Liver (tissue), 9 donors: ENCODE results near the gene GPD1L. TPM values are rescaled to one million over a fixed set of nuclear protein-coding genes. Genes with fewer than 3 reads are reported as not detected.

Source experiments
- DNase-seq: peaks from one replicate; pipeline ENCODE4 v3.0.0-alpha.2; 2017; ENCODE audit warnings: low spot score
- H3K27ac ChIP-seq, 2 donors: one replicate each; pipeline ENCODE4 v1.7.0; 2013; ENCODE audit warnings: inconsistent platforms in 2 of 2, low read length in 2 of 2, control low read depth in 1 of 2, low read depth in 1 of 2, mild to moderate bottlenecking in 1 of 2
- H3K27me3 ChIP-seq, 4 donors: one replicate each; pipeline versions ENCODE4 v1.6.1 to v1.7.0; 2013; ENCODE audit warnings: low read length in 3 of 4, inconsistent platforms in 1 of 4, mild to moderate bottlenecking in 1 of 4, moderate library complexity in 1 of 4; ENCODE audit not compliant: control insufficient read depth in 4 of 4, insufficient read depth in 4 of 4
- H3K36me3 ChIP-seq, 4 donors: one replicate each; pipeline versions ENCODE4 v1.6.1 to v1.7.0; 2013; ENCODE audit warnings: low read length in 3 of 4, mild to moderate bottlenecking in 3 of 4, low read depth in 1 of 4, moderate library complexity in 1 of 4; ENCODE audit not compliant: control insufficient read depth in 4 of 4, insufficient read depth in 3 of 4
- H3K4me1 ChIP-seq, 4 donors: one replicate each; pipeline versions ENCODE4 v1.6.1 to v1.7.0; 2013; ENCODE audit warnings: low read length in 3 of 4, mild to moderate bottlenecking in 3 of 4, moderate library complexity in 1 of 4; ENCODE audit not compliant: control insufficient read depth in 4 of 4, insufficient read depth in 4 of 4
- H3K4me3 ChIP-seq, 3 donors: one replicate each; pipeline versions ENCODE4 v1.6.1 to v1.7.0; 2013; ENCODE audit warnings: low read length in 3 of 3, control low read depth in 1 of 3, low read depth in 1 of 3, mild to moderate bottlenecking in 1 of 3
- H3K9ac ChIP-seq, 2 donors: one replicate each; pipeline ENCODE4 v1.7.0; 2013; ENCODE audit warnings: low read length in 2 of 2, mild to moderate bottlenecking in 2 of 2, moderate library complexity in 2 of 2, control low read depth in 1 of 2, low read depth in 1 of 2
- H3K9me3 ChIP-seq, 4 donors: one replicate each; pipeline versions ENCODE4 v1.6.1 to v1.7.0; 2013; ENCODE audit warnings: low read length in 3 of 4; ENCODE audit not compliant: control insufficient read depth in 4 of 4
- CTCF ChIP-seq: fragments of 150-350 bp; IDR thresholded peaks from 2 replicates; pipeline ENCODE4 v1.5.1; 2017; ENCODE audit warnings: improper control_type of control experiment, low read depth, low read length; ENCODE audit not compliant: missing input control
- EGR1 ChIP-seq, 2 donors: IDR thresholded peaks; 2 replicates each; pipeline ENCODE4 v1.6.1; 2016 to 2018; ENCODE audit warnings: antibody characterized with exemption in 2 of 2, low read depth in 2 of 2
- FOXA1 ChIP-seq: IDR thresholded peaks from 2 replicates; pipeline ENCODE4 v1.6.1; 2016; ENCODE audit warnings: antibody characterized with exemption
- FOXA2 ChIP-seq: IDR thresholded peaks from 2 replicates; pipeline ENCODE4 v1.6.1; 2016; ENCODE audit warnings: antibody characterized with exemption
- GABPA ChIP-seq, 2 donors: IDR thresholded peaks in 1 of 2; conservative IDR thresholded peaks in 1 of 2; 2 replicates each; pipeline ENCODE4 v1.6.1; 2016; ENCODE audit warnings: antibody characterized with exemption in 2 of 2, mild to moderate bottlenecking in 1 of 2, moderate library complexity in 1 of 2
- HNF4A ChIP-seq, 2 donors: conservative IDR thresholded peaks; 2 replicates each; pipeline ENCODE4 v1.6.1; 2016; ENCODE audit warnings: antibody characterized with exemption in 2 of 2, mild to moderate bottlenecking in 2 of 2
- HNF4G ChIP-seq: IDR thresholded peaks from 2 replicates; pipeline ENCODE4 v1.6.1; 2016; ENCODE audit warnings: antibody characterized with exemption
- JUND ChIP-seq, 2 donors: IDR thresholded peaks; 2 replicates each; pipeline ENCODE4 v1.6.1; 2016; ENCODE audit warnings: antibody characterized with exemption in 2 of 2
- NR2F2 ChIP-seq: IDR thresholded peaks from 2 replicates; pipeline ENCODE4 v1.6.1; 2016; ENCODE audit warnings: antibody characterized with exemption
- RAD21 ChIP-seq, 2 donors: IDR thresholded peaks; 2 replicates each; pipeline ENCODE4 v1.6.1; 2016; ENCODE audit warnings: antibody characterized with exemption in 2 of 2, mild to moderate bottlenecking in 2 of 2
- REST ChIP-seq: IDR thresholded peaks from 2 replicates; pipeline ENCODE4 v1.6.1; 2016; ENCODE audit warnings: antibody characterized with exemption, mild to moderate bottlenecking
- RXRA ChIP-seq, 2 donors: IDR thresholded peaks; 2 replicates each; pipeline ENCODE4 v1.6.1; 2017 to 2018; ENCODE audit warnings: antibody characterized with exemption in 2 of 2, mild to moderate bottlenecking in 1 of 2
- SP1 ChIP-seq: IDR thresholded peaks from 2 replicates; pipeline ENCODE4 v1.6.1; 2018; ENCODE audit warnings: antibody characterized with exemption, mild to moderate bottlenecking
- TAF1 ChIP-seq: conservative IDR thresholded peaks from 2 replicates; pipeline ENCODE4 v1.6.1; 2016; ENCODE audit warnings: antibody characterized with exemption, mild to moderate bottlenecking
- ZBTB33 ChIP-seq: IDR thresholded peaks from 2 replicates; pipeline ENCODE4 v1.6.1; 2016; ENCODE audit warnings: antibody characterized with exemption
- WGBS: extraction: QIAGEN DNeasy Blood & Tissue Kit; methylation state at CpG from one replicate; pipeline ENCODE4 v1.1.7; 2013; 5-methylcytosine and 5-hydroxymethylcytosine counted together
- polyA plus RNA-seq, 2 donors: library from polyadenylated mRNA; stranded (reverse) in 1 of 2; unstranded in 1 of 2; fragments of 200-250 nt in 1 of 2; fragments of >200 nt in 1 of 2; fragmentation: Nextera tagmentation in 1 of 2; extraction: Ambion mirVana in 1 of 2; gene quantifications; one replicate each; pipeline versions ENCODE4 v1.2.1 to v1.2.3, GENCODE V29; 2013 to 2015
- total RNA-seq, 2 donors: library from RNA; depleted of rRNA; stranded (reverse); fragments of >200 nt; gene quantifications; one replicate each; pipeline ENCODE4 v1.2.3, GENCODE V29; 2014
- TF ChIP-seq, protein P1 (sequence below): IDR thresholded peaks from 2 replicates; pipeline ENCODE4 v1.6.1; 2016; ENCODE audit warnings: antibody characterized with exemption
- donor health status: healthy.
- donor health status: healthy.
- donor health status: healthy.
- donor health status: healthy.
- donor health status: healthy.

The GPD1L gene
- total and polyA plus RNA-seq, 4 donors = 1.4 to 5.0 (median 3.1) TPM

DNA sequence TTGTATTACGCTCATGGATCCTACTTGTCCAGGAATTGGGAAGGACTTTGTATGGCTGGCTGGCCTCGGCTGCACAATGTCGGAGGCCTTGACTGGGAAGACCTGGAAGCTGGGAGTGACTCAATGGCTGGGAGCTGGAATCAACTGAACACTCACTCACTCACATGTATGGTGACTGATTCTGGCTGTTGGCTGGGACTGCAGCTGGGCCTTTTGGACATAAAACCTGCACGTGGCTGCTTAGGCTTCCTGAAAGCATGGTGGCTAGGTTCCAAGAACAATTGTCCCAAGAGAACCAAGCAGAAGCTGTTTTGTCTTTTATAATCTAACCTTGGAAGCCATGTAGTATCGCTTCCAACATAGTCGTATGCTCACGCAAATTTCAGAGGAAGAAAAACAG lies 94.1 kb downstream of the GPD1L start (continued):
- TF ChIP-seq REST (no peak), NR2F2 (no peak), RXRA (IDR thresholded peaks at IDR 0.05) (no peak)

DNA sequence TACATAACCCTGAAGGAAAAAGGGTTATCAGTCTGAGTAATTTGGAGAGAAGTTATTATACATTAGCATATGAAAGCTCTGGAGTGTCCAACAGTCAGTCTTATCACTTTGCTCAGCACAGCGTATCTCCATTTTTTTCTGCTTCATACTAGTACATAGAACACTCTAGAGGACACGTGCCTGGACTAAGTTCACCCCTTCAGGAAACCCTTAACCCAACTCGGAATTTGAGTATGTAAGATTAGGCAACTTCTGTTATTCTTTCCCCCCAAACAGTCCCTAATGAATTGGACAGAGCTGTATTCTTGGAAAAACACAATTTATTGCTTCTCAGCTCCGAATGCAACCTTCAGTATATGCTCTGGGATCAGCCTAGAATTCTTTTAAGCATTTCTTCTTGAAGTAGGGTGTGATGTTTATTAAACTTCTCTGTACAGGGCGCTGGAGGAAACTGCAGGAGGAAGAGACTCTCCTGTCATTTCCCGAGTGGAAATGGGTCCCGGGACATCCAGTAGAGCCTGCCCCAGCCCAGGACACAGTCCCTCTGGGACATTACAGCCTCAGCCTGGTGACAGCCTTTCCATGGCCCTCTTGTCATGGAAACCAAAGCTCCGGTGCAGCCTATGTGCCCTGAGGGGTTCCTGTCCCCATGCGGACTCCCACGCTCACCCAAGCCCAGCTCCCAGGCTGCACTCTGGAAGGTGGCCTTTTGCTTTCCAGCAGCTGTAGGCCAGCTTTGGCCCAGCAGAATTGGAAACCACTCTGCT lies 94.8 kb downstream of the GPD1L start:
- Histone ChIP-seq H3K27me3 (no peaks in the 10 kb centered on the region), H3K4me3 (no peak overlapping the region), H3K4me1 (no peaks in the 10 kb centered on the region), H3K27ac (no peak overlapping the region), H3K36me3 (no peaks in the 10 kb centered on the region), H3K9me3 (no peaks in the 10 kb centered on the region), H3K9ac (no peak overlapping the region)
- no peak for TF ChIP-seq FOXA1
- TF ChIP-seq EGR1 (IDR thresholded peaks at IDR 0.05; ENCODE audit: low read depth in 2 of 2) = no peak
- no peak for TF ChIP-seq FOXA2
- TF ChIP-seq TAF1 = no peak
- no peak for TF ChIP-seq ZBTB33
- no peak for TF ChIP-seq RAD21 (IDR thresholded peaks at IDR 0.05)
- TF ChIP-seq HNF4A (conservative IDR thresholded peaks at IDR 0.05) = no peak
- no peak for TF ChIP-seq JUND (IDR thresholded peaks at IDR 0.05)
- TF ChIP-seq GABPA (IDR thresholded peaks at IDR 0.05 in 1 of 2, conservative IDR thresholded peaks at IDR 0.05 in 1 of 2) = no peak
- no peak for TF ChIP-seq HNF4G
- no peak for TF ChIP-seq RXRA (IDR thresholded peaks at IDR 0.05)
- no peak for TF ChIP-seq CTCF
- TF ChIP-seq, protein P1, sequence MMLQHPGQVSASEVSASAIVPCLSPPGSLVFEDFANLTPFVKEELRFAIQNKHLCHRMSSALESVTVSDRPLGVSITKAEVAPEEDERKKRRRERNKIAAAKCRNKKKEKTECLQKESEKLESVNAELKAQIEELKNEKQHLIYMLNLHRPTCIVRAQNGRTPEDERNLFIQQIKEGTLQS = no peak
- TF ChIP-seq SP1 = no peak
- WGBS = 83% methylated on average over 10 of the region's 10 CpGs
- DNase-seq = no peak
